Inferior parietal cortex (tissue), 1 donor: ENCODE data around the gene ZNF526.

ENCODE experiments used
- DNase-seq: peaks from one replicate; pipeline ENCODE4 v3.0.0-alpha.2; 2016; ENCODE audit errors: extremely low spot score

The ZNF526 gene

DNA sequence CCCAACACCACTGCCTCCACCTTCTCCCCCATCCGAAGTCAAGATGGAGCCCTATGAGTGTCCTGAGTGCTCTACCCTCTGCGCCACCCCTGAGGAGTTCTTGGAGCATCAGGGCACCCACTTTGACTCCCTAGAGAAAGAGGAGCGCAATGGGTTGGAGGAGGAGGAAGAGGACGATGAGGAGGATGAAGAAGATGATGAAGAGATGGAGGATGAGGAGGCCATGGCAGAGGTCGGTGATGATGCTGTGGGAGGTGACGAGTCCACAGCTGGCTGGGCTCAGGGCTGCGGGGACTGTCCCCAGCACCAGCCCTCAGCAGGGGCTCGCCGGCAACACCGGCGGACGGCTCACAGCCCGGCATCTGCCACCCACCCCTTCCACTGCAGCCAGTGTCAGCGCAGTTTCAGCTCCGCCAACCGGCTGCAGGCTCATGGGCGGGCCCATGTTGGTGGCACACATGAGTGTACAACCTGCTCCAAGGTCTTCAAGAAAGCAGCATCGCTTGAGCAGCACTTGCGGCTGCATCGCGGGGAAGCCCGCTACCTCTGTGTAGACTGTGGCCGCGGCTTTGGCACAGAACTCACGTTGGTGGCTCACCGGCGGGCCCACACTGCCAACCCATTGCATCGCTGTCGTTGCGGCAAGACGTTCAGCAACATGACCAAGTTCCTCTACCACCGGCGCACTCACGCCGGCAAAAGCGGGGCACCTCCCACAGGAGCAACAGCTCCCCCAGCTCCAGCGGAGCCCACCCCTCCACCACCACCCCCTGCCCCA lies 5.0 kb downstream of the ZNF526 start:
- no peak for DNase-seq

DNA sequence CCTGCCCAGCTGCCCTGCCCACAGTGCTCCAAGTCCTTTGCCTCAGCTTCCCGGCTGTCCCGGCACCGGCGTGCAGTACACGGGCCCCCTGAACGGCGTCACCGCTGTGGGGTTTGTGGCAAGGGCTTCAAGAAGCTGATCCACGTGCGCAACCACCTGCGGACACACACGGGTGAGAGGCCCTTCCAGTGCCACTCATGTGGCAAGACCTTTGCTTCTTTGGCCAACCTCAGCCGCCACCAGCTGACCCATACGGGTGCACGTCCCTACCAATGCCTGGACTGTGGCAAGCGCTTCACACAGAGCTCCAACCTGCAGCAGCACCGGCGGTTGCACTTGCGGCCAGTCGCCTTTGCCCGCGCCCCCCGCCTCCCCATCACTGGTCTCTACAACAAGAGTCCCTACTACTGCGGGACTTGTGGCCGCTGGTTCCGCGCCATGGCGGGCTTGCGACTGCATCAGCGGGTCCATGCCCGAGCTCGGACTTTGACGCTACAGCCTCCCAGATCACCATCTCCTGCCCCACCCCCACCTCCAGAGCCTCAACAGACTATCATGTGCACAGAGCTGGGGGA lies 5.7 kb downstream of the ZNF526 start:
- no peak for DNase-seq

DNA sequence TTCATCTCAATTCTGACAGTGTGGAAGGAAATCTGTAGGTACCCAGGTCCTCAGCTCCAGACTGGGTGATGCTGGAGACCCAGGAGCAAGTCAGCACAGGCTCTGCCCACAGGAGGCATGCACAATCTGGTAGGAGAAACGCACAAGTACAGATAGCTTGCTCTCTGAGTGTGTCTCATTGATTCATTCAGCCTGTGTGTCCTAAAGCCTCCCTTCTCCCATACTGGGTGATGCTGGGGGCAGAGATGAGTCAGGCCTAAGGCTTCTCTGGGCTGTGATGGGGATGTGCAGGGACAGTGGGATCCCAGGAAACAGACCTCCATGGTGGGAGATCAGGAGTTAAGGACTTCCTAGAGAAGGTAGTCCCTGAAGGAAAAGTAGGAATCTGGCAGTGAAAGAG lies 6.8 kb downstream of the ZNF526 start:
- DNase-seq: no peak

DNA sequence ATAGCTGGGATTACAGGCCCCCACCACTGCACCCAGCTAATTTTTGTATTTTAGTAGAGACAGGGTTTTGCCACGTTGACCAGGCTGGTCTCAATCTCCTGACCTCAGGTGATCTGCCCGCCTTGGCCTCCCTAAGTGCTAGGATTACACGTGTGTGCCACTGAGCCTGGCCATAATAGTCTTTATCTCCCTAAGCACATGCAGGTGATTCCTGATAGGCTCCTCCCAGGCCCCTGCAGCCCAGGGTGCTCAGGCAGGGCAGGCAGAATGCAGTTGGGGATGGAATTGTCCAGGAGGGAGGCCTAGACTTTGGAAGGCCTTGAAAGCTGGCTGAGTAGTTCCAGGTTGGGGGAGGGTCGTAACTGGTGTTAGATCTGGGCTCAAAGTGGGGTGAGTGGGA lies 8.5 kb downstream of the ZNF526 start:
- DNase-seq: no peak

DNA sequence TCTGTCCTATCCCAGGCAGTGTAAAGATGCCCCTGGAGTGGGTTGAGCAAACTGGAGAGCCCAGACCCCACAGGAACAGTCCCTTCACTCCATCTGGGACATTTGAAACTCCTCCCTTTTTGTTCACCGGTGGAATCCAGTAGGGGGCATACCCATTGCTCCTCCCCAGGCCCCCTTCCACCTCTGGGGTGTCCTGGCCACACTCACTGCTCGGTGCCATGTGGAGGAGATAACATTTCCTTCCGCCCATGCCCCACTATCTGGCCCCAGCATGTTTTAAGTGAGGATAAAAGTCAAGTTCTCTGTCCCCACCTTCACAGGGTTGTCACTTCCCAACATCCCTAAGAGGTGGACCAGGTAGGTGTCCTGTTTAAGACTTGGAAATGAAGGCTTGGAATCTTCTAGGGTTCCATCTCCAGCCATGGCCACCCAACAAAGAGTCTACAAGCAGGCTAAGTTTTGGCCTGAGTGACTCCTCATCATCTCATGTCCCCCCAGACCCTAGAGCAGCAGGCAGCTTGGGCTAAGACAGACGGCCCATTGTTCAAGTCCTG lies 9.3 kb downstream of the ZNF526 start:
- DNase-seq: no peak

DNA sequence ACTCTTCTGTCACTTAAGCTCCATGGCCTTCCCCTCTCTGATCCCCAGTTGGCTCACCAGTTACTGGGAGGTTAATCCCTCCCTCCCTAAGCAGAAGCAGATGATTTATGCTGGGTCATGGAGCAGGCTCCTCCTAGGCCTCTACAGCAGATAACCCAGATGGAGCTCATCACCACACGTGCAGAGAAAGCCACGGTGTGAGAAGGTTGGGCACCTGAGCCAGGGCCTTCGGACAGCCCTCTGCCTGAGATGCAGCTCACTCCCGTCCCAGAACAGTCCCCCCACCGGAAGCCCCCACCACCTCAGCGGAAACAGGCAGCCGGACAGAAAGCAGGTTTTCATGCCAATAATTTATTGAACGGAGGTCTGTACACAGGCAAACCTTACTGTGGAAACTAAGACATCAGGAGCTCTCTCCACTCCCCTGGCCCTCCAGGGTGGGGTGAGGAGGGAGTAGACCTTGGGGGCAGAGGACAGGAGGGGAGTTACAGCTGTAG lies 9.8 kb downstream of the ZNF526 start:
- DNase-seq: no peak

DNA sequence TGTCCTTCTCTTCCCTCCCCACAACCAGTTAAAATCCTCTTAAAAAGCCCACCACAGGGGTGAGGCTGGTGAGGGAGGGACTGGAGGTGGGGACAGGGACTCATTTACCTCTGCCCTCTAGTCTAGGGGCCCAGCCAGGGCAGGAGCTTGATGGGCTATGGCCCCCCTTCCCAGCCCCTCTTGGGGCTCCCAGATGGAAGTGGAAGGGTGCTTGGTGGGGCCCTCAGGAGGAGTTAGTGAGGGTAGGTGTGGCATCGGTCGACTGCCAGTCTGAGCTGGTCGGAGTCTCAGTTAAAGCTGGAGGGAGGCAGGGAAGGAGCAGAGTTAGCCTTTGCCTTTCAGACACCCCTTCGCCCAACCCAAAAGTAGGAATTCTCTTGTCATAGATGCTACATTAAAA lies 10.5 kb downstream of the ZNF526 start:
- DNase-seq: no peak

DNA sequence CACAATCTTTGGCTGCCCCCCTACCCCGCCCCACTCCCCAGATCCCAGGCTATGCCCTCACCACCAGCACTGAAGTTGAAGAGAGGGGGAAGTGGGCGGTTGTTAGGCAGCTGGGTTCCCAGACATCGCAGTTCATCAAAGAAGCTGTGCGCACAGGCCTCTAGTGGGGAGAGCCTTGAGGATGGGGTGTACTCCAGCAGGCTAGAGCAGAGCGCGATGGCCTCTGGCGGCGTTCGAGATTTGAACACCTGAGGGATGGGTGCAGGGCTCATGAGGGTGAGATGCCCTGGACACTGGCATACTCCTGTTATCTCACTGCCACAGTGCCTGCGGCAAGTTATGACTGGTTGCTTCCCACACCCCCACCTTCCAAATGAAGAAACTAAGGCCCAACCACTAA lies 12.3 kb downstream of the ZNF526 start:
- DNase-seq: no peak

DNA sequence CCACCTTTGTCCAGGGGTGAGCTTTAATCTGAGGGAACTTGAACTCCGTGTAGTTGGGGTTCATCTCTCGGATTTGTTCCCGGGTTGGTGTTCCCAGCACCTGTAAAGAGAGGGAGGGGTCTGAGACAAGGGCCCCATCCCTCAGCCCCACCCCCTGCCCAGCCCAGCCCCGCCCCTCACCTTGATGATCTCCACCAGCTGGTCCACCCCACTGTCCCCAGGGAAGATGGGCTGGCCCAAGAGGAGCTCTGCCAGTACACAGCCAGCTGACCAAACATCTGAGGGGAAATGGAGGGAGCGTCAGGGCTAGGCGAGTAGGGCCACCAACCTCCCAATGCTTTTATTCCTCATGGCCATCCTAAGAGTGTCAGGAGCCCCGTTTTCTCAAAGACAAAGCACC lies 13.0 kb downstream of the ZNF526 start:
- DNase-seq: no peak

DNA sequence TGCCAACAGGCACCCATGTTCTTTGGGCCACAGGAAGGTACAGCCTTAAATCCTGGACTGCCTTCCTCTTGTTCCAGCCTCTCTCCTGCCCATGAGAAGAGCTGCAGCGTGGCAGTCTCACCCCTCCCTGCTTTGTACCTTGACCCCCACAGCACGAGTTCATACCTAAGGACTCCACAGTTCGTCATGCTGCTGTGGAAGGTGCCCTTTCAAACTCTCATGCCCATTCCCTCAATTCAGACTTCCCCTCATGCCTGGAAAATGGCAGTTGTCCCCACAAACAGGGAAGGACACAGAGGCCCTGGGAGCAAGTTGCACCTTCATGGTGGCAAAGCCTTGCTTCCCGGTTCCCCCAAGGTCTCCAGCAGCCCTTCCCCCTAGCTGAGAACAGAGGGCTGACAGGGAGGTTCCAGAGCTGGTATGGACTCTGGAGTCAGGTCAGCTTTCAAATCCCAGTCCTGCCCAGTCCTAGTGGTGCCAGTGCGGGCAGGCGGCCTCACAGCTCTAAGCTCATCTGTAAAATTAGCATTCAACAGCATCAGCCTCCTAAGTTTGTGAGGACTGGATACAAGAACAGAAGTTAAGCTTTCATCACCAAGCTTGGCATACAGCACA lies 13.7 kb downstream of the ZNF526 start:
- no peak for DNase-seq

DNA sequence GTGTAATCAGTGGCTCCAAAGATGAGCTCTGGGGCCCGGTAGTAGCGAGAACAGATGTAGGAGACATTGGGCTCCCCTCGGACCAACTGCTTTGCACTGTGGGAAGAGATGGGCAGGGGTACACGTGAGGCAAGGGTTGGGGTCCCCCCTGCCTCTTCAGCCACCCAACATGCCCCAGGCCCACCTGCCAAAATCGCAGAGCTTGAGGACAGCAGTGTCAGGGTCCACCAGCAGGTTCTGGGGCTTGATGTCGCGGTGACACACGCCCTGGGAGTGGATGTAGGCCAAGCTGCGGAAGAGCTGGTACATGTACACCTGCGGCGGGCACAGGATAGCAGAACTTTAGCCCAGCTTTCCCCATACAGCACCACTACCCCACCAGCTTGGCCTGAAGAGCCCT lies 14.3 kb downstream of the ZNF526 start:
- no peak for DNase-seq

DNA sequence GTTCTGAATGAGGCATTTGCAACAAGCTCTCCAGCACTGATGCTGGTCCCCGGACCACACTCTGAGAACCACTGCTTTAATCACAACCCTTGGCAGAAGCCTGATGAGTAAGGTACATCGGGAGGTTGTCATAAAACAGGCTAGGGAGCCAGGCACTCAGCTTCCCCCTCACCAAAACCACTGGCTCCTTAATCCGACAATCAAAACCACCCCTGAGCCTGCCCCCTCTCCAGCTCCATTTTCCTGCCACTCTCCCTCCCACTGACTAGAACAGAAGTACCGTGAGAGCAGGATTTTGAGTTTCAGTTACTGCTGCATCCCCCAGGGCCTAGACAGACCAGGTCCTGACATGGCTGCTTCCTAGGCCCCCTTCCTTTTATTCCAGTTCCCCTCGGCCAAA lies 15.1 kb downstream of the ZNF526 start:
- DNase-seq: no peak

DNA sequence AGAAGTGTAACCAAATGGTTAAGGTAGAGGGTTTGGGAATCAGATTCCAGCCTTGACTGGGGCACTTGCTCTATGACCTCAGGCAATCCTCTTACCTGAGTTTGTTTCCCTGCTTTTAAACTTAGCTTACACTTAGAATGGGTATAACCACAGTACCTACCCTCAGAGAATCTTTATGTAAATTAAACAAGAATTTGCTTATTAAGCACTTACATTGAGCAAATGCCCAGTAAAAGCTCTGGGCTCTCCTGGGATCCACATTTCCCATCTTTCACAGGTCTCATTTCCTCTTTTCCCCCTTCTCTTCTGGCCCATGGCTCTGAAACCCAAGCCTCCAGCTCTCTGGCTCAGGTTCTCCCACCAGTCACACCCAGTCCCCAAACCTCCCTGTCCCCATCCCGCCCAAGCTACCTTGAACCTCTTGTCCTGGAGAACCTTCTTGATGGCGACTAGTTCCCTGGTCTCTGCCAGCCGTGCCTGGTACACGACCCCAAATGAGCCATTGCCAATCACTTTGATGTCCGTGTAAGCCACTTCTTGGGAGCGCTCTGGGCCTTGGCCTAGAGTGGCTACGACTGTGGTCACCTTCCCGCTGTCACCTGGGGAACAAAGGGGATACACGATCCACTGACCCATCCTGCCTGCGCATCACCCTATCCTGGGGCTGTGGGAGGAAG lies 19.6 kb downstream of the ZNF526 start:
- no peak for DNase-seq

DNA sequence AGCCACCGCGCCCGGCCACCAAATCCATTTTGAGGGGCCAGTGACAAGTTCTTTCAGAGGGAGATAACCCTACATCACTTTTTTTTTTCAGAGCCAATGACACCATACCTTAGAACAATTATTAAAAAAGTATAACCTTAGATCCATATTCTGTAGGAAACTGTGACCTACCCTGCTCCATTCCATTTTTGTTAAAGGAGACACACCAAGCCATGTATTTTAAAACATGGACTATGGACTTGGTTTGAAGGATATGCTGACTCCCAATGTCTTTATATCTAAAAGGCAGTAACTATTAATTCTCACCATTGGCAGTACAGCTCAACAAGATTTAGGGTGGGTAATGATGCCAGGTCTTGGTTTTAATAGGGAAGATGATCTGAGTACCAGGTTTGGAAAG lies 21.2 kb downstream of the ZNF526 start:
- DNase-seq: no peak

DNA sequence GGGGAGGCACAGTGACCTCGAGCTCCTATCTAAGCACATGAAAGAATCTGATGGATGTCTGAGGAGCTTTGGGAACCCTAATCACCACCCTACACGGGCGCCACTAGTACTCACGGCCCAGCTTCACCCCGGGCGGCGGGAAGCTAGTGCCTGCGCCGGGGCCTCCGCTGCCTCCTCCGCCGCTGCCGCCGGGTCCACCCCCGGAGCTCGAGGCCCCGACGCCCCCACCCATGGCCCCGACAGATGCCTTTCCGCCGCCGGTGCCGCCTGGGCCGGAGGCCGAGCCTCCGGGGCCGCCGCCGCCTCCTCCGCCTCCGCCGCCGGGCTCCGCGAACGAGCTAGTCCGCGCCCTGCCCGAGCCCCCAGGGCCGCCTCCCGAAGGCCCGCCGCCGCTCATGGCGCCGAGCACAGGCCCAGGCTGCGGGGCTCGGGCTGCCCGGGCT lies 22.0 kb downstream of the ZNF526 start:
- DNase-seq: no peak

DNA sequence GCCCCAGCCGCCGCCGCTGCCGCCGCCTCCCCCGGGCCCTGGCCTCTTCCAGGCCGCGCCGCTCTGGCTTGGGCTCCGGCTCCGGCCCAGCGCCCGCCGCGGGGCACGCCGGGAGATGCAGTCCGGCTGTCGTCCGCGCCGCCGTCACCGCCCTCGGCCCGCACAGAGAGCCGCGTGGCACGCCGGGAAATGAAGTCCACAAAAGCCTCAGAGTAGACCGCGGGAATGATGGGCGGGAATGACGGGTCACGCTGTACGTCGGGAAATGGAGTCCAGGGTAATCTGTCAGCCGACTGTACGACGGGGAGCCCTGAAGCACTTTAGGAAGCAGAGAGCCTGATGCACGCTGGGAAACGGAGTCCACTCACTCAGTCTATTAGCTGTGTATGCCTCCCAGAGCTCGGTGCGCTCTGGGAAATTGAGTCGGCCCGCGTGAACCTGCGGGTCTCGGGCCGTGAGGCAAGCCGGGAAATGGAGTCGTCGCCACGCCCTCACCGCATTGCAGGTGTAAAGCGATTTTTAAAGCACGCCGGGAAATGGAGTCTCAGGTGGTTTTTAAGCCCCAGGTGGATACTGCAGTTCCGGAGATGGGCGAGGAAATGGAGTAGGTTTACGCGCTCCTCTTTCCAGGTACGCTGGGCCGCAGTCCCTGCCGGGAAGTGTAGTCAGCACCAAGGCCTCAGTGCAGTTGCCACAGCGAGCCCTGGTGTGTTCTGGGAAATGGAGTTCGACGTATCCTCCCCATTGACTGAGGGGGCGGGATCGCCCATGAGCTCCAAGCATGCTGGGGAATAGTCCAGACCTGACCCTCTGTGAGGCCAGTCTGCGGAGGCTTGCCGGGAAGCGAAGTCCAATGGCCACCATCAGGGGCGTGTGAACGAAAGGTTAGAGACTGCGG lies 22.6 kb downstream of the ZNF526 start, which contains the start of gene GSK3A:
TSS of gene GSK3A (minus strand) at position 91 of the 898 bp plus-strand sequence. CDS start 137 bp downstream, outside the sequence.
- DNase-seq: peak; percentile 98

DNA sequence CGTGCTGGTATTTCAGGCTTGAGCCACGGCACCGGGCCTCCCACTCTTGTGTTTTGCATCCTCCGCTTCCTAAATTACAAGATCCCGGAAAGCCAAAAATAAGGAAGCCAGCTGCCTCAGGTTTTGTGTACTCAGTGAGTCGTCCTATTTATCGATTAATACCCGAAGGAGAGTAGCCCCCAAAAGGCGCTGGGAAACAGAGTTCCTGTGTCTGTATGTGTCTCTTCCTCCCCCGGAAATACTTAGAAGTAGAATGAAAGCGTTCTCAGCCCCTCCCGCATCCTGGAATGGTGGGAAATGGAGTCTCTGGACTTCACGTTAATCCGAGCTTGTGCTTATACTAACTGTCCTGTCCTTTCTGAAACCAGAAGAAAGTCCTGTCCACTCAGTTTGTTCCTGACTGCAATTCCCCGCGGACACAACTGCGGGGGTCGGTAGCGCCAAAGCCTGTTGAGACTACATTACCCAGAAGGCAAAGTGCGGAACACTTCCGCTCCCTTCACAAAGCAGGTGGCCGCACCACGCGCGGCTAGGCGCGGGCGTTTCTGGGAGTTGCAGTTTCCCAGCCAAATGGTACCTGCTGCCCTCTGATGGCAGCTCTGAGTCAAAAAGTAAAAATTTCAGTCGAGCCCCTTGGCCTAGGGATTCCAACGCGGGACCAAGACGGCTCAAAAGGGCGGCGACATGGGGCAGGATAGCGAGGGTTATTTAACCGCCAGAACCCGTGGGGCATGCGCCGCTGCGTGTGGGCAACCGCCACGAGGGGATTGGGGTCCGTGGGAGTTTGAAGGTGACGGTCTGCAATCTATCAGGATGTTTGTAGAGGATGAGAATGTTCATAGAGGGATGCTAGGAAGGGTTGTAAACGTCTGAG lies 24.5 kb downstream of the ZNF526 start:
- DNase-seq: peak; percentile 97

DNA sequence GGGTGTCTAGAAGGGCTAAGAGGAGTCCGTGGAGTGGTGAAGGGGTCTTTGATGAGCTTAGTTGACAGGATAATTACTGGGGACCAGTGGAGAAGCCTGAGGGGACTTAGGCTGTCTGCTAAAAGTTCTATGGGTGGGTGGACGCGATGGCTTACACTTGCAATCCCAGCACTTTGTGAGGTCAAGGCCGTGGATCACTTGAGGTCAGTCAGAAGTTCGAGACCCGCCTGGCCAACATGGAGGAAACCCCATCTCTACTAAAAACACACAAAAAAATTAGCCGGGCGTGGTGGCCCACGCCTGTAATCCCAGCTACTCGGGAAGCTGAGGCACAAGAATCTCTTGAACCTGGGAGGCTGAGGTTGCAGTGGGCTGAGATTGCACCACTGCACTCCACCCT lies 25.1 kb downstream of the ZNF526 start:
- DNase-seq: no peak

DNA sequence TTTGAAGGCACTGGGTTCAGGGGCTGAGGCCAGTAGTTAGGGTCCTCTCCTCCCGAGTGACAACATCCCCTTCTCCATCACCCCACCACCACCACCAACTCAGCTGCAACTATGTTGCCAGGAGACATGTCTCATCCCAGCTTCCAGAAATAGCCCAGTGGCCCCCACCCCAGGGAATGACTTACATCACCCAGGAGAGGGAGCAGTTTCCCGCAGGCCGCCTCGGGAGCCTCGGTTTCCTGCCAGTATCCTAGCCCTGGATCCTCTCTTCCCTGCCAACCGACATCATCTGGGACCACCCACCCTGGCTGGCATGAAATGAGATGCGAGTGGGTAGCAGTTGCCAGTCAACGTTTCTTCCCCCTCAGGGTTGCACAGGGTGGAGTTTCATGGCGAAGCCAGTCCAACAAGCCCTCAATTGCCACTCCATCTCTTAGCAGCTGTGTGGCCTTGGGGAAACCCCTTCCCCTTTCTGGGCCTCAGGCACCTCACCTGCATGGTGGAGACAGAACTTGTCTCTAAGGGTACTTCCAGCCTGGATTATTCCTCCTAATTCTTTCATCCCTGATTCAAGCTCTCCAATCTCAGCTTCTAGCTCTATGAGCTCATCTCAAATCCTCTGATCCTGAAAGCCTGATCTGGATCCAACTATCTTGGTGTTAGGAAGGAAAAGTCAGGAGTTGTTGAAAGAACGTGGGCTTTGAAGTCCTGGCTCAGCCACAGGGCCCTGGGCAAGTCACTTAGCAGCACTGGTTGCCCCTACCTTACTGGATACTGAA lies 26.2 kb downstream of the ZNF526 start:
- DNase-seq: peak; percentile 85
